Measurements from ENCODE around the gene NDUFA12. TPM values are rescaled to one million over a fixed set of nuclear protein-coding genes. Genes with fewer than 3 reads are reported as not detected.

The NDUFA12 gene
- total and polyA plus RNA-seq, 2 of the 13 experiments (the other 11 are each of a cell fraction or from before 2014, with no cell fraction given) = 101 to 173 TPM

DNA sequence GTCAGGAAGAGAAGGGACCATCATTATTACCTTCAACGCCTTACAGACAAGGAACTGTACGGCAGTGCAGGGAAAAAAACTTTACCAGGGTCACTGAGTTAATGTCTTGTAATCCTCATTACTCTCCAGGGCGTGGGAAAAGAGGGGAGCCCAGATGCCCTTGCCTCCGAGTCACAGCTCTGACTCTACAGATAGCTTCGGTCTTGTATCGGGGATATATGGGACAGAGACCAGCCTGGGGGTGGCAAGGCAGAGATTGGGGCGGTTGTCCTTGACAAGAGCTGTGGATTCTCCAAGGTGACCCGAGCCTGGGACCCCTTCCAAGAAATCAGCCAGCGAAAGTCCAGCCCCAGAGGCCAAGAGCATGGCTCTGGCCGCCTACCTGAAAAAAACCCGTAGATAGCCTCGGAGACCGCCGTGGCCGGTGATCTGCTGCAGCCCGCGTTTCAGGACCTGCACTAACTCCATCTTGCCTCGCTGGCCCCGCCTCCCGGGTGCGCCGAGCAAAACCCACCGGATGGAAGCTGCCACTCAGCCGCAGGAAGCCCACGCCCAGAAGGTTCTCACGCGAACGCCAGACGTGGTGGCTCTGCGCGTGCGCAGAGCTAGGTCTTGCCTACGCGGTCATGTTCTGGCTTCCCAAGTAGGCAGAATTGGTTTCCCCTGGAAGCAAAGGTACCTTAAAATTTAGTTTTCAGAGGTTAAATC is at the start of gene NDUFA12 (continued):
- TF ChIP-seq RAD21 (CRISPR knock-in tag; IDR thresholded peaks at IDR 0.05) = peak; percentile 41
- TF ChIP-seq, protein P1, sequence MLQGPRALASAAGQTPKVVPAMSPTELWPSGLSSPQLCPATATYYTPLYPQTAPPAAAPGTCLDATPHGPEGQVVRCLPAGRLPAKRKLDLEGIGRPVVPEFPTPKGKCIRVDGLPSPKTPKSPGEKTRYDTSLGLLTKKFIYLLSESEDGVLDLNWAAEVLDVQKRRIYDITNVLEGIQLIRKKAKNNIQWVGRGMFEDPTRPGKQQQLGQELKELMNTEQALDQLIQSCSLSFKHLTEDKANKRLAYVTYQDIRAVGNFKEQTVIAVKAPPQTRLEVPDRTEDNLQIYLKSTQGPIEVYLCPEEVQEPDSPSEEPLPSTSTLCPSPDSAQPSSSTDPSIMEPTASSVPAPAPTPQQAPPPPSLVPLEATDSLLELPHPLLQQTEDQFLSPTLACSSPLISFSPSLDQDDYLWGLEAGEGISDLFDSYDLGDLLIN (CRISPR knock-in tag; IDR thresholded peaks at IDR 0.05; ENCODE audit: borderline replicate concordance) = no peak
- no peak for TF ChIP-seq ZNF652 (CRISPR knock-in tag; IDR thresholded peaks at IDR 0.05; ENCODE audit: borderline replicate concordance, low read depth)
- TF ChIP-seq, protein P2, sequence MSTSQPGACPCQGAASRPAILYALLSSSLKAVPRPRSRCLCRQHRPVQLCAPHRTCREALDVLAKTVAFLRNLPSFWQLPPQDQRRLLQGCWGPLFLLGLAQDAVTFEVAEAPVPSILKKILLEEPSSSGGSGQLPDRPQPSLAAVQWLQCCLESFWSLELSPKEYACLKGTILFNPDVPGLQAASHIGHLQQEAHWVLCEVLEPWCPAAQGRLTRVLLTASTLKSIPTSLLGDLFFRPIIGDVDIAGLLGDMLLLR (CRISPR knock-in tag; IDR thresholded peaks at IDR 0.05) = peak; percentile 72; the same call in 1 of the 2 replicates
- no peak for TF ChIP-seq HNF4G (IDR thresholded peaks at IDR 0.05; ENCODE audit: borderline replicate concordance, low read depth, low read length)
- TF ChIP-seq HNF4G (CRISPR knock-in tag; IDR thresholded peaks at IDR 0.05; ENCODE audit: borderline replicate concordance, low read depth) = no peak
- TF ChIP-seq, protein P3, sequence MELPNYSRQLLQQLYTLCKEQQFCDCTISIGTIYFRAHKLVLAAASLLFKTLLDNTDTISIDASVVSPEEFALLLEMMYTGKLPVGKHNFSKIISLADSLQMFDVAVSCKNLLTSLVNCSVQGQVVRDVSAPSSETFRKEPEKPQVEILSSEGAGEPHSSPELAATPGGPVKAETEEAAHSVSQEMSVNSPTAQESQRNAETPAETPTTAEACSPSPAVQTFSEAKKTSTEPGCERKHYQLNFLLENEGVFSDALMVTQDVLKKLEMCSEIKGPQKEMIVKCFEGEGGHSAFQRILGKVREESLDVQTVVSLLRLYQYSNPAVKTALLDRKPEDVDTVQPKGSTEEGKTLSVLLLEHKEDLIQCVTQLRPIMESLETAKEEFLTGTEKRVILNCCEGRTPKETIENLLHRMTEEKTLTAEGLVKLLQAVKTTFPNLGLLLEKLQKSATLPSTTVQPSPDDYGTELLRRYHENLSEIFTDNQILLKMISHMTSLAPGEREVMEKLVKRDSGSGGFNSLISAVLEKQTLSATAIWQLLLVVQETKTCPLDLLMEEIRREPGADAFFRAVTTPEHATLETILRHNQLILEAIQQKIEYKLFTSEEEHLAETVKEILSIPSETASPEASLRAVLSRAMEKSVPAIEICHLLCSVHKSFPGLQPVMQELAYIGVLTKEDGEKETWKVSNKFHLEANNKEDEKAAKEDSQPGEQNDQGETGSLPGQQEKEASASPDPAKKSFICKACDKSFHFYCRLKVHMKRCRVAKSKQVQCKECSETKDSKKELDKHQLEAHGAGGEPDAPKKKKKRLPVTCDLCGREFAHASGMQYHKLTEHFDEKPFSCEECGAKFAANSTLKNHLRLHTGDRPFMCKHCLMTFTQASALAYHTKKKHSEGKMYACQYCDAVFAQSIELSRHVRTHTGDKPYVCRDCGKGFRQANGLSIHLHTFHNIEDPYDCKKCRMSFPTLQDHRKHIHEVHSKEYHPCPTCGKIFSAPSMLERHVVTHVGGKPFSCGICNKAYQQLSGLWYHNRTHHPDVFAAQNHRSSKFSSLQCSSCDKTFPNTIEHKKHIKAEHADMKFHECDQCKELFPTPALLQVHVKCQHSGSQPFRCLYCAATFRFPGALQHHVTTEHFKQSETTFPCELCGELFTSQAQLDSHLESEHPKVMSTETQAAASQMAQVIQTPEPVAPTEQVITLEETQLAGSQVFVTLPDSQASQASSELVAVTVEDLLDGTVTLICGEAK (IDR thresholded peaks at IDR 0.05) = peak; percentile 33; the same call in 1 of the 2 replicates
- TF ChIP-seq, protein P3 (CRISPR knock-in tag; IDR thresholded peaks at IDR 0.05) = peak; percentile 89
- peak; percentile 58 for TF ChIP-seq SP5 (CRISPR knock-in tag; IDR thresholded peaks at IDR 0.05; ENCODE audit: borderline replicate concordance, low read depth)
- TF ChIP-seq ZNF260 (CRISPR knock-in tag; IDR thresholded peaks at IDR 0.05; ENCODE audit: borderline replicate concordance, low read depth) = no peak
- peak; percentile 92 for TF ChIP-seq KDM5A (IDR thresholded peaks at IDR 0.05; ENCODE audit: borderline replicate concordance, low read length)
- peak; percentile 86; the same call in 1 of the 2 replicates for TF ChIP-seq ZNF547 (CRISPR knock-in tag; IDR thresholded peaks at IDR 0.05)
- TF ChIP-seq HDAC1 (CRISPR knock-in tag; IDR thresholded peaks at IDR 0.05) = peak; percentile 88; the same call in 1 of the 2 replicates
- peak; percentile 96 for TF ChIP-seq KAT8 (CRISPR knock-in tag; IDR thresholded peaks at IDR 0.05)
- TF ChIP-seq CBX1 (IDR thresholded peaks at IDR 0.05; ENCODE audit: low read depth) = peak; percentile 95
- TF ChIP-seq RELA (CRISPR knock-in tag; IDR thresholded peaks at IDR 0.05) = no peak
- TF ChIP-seq, protein P4, sequence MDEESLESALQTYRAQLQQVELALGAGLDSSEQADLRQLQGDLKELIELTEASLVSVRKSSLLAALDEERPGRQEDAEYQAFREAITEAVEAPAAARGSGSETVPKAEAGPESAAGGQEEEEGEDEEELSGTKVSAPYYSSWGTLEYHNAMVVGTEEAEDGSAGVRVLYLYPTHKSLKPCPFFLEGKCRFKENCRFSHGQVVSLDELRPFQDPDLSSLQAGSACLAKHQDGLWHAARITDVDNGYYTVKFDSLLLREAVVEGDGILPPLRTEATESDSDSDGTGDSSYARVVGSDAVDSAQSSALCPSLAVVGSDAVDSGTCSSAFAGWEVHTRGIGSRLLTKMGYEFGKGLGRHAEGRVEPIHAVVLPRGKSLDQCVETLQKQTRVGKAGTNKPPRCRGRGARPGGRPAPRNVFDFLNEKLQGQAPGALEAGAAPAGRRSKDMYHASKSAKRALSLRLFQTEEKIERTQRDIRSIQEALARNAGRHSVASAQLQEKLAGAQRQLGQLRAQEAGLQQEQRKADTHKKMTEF (CRISPR knock-in tag; IDR thresholded peaks at IDR 0.05) = peak; percentile 77; the same call in 1 of the 2 replicates
- TF ChIP-seq REL (CRISPR knock-in tag; conservative IDR thresholded peaks at IDR 0.05) = 0 out of 2 replicates have a peak, but pooled peaks have one; percentile 66
